Brain microvascular endothelial cell (primary cell): ENCODE results near the gene TLNRD1.

Source experiments
- DNase-seq: peaks from one replicate; pipeline ENCODE4 v3.0.0-alpha.2; 2020
- H3K27ac ChIP-seq: fragments of 250-450 bp; sonication (Bioruptor Pico); 2 replicates; pipeline ENCODE4 v1.5.1; 2020; ENCODE audit warnings: mild to moderate bottlenecking, moderate library complexity
- H3K27me3 ChIP-seq: fragments of 250-450 bp; sonication (Bioruptor Pico); replicated peaks from 2 replicates; pipeline ENCODE4 v1.5.1; 2020; ENCODE audit warnings: mild to moderate bottlenecking
- H3K36me3 ChIP-seq: fragments of 250-450 bp; sonication (Bioruptor Pico); replicated peaks from 2 replicates; pipeline ENCODE4 v1.5.1; 2020; ENCODE audit warnings: mild to moderate bottlenecking
- H3K4me3 ChIP-seq: 2 replicates; pipeline ENCODE4 v1.5.1; 2011; ENCODE audit warnings: low read depth, mild to moderate bottlenecking, control low read depth, low read length, moderate library complexity
- in situ Hi-C: cut with HindIII; loops from 2 replicates; pipeline ENCODE4 v1.10.0; 2017; ENCODE audit warnings: low sequenced_read_pairs, low pct_ligation_motif_present
- TF ChIP-seq, protein P1 (sequence below): IDR thresholded peaks from 2 replicates; pipeline ENCODE4 v1.5.1; 2011; ENCODE audit warnings: low read depth, mild to moderate bottlenecking, moderate library complexity, low read length, control low read depth, inconsistent platforms; ENCODE audit errors: missing control alignments

Gene TLNRD1

DNA sequence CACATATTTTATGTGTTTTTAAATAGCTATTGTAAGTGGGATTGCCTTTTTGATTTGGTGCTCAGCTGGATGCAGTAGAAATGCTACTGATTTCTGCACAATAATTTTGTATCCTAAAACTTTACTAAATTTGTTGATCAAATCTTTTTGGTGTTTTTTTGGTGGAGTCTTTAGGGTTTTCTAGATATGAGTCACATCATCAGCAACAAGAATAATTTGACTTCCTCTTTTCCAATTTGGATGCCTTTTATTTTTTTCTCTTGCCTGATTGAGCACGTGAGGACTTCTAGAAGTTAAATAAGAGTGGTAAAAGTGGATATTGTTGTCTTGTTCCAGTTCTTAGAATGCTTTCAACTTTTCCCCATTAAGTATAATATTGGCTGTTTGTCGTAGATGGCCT lies 51.3 kb downstream of the TLNRD1 start:
- no peaks in the 10 kb centered on the region for H3K27me3 ChIP-seq
- TF ChIP-seq, protein P1, sequence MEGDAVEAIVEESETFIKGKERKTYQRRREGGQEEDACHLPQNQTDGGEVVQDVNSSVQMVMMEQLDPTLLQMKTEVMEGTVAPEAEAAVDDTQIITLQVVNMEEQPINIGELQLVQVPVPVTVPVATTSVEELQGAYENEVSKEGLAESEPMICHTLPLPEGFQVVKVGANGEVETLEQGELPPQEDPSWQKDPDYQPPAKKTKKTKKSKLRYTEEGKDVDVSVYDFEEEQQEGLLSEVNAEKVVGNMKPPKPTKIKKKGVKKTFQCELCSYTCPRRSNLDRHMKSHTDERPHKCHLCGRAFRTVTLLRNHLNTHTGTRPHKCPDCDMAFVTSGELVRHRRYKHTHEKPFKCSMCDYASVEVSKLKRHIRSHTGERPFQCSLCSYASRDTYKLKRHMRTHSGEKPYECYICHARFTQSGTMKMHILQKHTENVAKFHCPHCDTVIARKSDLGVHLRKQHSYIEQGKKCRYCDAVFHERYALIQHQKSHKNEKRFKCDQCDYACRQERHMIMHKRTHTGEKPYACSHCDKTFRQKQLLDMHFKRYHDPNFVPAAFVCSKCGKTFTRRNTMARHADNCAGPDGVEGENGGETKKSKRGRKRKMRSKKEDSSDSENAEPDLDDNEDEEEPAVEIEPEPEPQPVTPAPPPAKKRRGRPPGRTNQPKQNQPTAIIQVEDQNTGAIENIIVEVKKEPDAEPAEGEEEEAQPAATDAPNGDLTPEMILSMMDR = no peak
- in situ Hi-C loops = no loop called here
- H3K27ac ChIP-seq = no peak overlapping the region
- no peaks in the 10 kb centered on the region for H3K36me3 ChIP-seq
- DNase-seq = no peak
- H3K4me3 ChIP-seq = no peak overlapping the region

DNA sequence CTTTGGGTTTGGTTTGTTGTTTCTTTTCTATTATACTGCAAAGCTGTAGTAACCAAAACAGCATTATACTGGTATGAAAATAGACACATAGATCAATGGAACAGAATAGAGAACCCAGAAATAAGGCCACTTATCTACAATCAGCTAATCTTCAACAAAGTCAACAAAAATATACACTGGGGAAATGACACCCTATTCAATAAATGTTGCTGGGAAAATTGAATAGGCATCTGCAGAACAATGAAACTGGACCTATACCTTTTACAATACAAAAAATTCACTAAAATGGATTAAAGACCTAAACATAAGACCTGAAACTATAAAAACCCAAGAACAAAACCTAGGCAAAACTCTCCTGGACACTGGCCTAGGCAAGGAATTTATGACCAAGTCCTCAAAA lies 52.9 kb downstream of the TLNRD1 start:
- Histone ChIP-seq H3K27me3 (no peaks in the 10 kb centered on the region), H3K27ac (no peak overlapping the region), H3K4me3 (no peak overlapping the region), H3K36me3 (no peaks in the 10 kb centered on the region)
- in situ Hi-C loops = no loop called here
- TF ChIP-seq, protein P1 = no peak
- no peak for DNase-seq

DNA sequence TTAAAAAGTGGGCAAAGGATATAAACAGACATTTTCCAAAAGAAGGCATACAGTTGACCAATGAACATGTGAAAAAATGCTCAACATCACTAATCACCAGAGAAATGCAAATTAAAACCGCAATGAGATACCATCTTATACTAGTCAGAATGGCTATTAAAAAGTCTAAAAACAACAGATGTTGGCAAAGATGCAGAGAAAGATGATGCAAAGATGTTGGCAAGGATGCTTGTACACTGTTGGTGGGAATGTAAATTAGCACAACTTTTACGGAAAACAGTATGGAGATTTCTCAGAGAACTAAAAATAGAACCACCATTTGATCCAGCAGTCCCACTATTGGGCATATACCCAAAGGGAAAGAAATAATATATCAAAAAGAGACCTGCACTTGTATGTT lies 53.5 kb downstream of the TLNRD1 start:
- H3K27me3 ChIP-seq = no peaks in the 10 kb centered on the region
- no peak overlapping the region for H3K4me3 ChIP-seq
- in situ Hi-C loops = no loop called here
- H3K36me3 ChIP-seq = no peaks in the 10 kb centered on the region
- DNase-seq = no peak
- no peak overlapping the region for H3K27ac ChIP-seq
- TF ChIP-seq, protein P1 = no peak
